GM19099 (cell line): Measurements from ENCODE around the gene RSAD1.

Experiments used
- POLR2A ChIP-seq: IDR thresholded peaks from 3 replicates; pipeline ENCODE4 v1.6.1; 2011; ENCODE audit warnings: low read depth; ENCODE audit not compliant: insufficient read length; ENCODE audit errors: extremely low read depth

RSAD1 gene

DNA sequence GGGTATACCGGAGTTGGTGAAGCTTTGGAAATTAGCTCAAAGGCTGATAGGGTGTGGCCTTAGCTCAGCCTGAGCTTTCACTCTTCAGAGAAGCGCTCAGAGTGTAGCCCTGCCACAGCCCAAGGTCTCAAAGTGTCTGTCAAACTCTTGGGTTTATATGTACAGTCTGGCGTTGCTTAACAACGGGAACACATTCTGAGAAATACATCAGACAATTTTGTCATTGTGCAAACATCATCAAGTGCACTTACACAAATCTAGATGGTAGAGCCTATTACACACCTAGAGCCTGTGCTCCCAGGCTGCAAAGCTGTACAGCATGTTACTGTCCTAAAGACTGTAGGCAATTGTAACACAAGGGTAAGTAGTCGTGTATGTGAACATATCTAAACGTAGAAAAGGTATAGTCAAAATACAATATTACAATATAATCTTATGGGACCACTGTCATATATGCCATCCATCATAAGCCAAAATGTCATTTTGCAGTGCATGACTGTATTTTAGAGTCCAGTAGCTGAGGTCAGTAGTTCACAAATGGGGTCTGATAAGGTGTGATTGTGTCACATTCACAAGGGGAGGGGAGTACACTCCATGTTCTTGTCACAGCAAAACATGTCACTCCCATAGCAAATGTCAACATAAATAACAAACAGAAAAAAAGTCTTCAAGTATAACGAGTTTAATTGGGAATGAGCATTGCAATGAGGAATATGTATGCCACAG lies 30.6 kb upstream of the RSAD1 start:
- TF ChIP-seq POLR2A = no peak

DNA sequence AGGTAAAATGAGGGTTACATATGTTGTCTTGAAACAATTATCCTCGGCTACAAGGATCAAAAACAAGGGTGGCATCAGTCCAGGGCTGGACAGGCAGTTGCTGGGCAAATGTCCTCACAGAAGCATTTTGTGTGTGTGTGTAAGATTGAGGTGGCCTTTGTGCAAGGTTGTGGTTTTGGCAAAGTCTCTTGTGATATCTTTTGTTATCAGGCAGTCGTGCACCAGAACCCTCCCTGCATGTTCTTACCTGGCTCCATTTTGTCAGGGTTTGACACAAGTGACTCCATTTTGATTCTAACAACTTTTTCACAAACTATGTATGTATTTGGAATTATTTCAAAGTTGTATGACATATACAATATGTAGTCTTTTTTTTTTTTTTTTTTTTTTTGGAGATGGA lies 30.0 kb upstream of the RSAD1 start:
- TF ChIP-seq POLR2A = no peak

DNA sequence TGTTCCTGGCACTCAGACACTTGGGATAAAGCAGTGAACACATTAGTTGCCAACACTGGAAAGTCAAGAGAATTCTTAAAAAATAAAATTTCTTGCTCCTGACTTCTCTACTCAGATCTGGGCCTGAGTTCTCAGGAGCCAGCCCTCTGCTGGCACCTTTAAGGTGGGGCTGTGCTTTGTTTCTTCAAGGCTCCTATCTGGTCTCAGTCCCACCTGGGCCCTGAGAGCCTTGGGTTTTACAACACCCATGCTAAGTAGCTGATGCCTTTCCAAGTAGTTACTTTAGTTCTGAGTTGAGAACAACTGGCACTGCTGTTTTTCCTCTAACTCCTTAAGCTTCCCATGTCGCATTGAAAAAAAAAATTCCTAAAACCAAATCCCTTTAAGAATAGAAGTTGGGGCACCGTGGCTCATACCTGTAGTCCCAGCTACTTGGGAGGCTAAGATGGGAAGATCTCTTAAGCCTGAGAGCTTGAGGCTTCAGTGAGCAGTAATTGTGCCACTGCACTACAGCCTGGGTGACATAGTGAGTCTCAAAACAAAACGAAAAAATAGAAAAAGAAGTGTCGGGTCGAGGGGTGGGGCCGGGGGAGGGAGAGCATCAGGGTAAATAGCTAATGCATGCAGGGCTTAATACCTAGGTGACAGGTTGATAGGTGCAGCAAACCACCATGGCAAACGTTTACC lies 26.6 kb upstream of the RSAD1 start:
- no peak for TF ChIP-seq POLR2A

DNA sequence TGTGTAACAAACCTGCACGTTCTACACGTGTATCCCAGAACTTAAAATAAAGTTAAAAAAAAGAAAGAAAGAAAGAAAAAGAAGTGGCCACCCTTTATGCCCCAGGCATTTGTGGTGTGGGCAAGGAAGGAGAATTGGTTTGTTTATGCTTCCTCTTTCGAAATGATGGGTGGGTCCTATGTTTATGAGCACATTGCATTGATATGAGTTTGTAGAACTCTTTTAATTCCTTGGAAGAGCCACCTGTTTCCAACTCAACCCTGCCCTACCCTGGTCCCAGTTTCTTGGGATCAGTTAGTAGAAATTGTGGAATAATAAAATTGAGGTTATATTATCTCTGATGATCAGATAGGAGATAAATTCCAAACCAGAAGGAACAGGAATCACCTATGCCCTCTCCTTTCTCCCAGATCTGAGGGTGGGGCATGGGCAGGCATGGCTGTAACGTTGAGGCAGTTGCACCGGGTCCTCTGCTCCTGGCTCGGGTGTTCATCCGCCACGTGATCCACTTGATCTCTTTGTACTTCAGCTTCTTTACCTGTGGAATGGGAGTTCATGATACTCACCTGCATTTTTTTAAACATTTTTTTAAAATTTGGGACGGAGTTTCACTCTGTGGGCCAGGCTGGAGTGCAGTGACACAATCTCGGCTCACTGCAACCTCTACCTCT lies 25.9 kb upstream of the RSAD1 start:
- TF ChIP-seq POLR2A = no peak

DNA sequence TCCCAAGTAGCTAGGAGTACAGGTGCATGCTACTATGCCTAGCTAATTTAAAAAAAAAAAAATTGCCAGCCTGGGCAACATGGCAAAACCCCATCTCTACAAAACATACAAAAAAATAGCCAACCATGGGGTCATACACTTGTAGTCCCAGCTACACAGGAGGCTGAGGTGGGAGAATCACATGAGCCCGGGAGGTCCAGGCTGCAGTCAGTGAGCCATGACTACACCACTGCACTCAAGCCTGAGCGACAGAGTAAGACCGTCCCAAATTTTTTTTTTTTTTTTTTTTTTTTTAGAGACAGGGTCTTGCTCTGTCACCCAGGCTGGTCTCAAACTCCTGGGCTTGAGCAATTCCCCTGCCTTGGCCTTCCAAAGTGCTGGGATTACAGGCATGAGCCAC lies 24.8 kb upstream of the RSAD1 start:
- no peak for TF ChIP-seq POLR2A

DNA sequence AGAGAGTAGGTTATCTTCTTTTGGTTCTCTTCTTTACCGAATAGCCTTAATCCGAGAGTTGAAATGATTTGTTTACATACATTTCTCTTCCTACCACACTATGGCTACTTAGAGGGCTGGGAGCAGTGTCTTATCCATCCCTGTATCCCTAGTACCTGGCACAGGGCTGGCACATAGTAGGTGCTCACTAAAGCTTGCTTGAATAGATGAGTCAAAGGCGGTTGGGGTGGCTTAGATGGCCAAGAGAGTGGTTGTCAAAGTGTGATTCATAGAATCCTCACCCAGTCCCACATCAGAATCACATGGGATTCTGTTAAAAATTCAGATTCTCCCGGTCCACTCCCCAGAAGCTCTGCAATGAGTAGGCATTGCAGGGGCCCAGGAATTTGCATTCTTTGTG lies 21.0 kb upstream of the RSAD1 start:
- no peak for TF ChIP-seq POLR2A

DNA sequence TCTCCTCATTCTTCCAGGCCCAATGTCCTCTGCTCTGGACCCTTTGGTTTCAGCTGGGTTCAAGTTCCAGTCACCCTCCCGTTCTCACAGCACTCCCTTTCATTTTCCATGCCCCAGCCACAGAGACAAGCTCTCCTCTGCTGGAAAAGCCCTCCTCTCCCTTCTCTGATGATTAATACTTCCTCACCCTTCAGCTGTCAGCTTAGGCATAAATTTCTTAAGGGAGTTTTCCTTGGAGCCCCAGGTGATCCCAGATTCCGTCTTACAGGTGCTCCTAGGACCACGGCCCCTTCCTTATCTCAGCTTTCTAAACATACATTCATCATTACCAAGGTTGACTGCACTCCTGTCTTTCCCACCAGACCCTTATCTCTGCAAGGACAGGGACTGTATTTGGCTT lies 20.4 kb upstream of the RSAD1 start:
- no peak for TF ChIP-seq POLR2A

DNA sequence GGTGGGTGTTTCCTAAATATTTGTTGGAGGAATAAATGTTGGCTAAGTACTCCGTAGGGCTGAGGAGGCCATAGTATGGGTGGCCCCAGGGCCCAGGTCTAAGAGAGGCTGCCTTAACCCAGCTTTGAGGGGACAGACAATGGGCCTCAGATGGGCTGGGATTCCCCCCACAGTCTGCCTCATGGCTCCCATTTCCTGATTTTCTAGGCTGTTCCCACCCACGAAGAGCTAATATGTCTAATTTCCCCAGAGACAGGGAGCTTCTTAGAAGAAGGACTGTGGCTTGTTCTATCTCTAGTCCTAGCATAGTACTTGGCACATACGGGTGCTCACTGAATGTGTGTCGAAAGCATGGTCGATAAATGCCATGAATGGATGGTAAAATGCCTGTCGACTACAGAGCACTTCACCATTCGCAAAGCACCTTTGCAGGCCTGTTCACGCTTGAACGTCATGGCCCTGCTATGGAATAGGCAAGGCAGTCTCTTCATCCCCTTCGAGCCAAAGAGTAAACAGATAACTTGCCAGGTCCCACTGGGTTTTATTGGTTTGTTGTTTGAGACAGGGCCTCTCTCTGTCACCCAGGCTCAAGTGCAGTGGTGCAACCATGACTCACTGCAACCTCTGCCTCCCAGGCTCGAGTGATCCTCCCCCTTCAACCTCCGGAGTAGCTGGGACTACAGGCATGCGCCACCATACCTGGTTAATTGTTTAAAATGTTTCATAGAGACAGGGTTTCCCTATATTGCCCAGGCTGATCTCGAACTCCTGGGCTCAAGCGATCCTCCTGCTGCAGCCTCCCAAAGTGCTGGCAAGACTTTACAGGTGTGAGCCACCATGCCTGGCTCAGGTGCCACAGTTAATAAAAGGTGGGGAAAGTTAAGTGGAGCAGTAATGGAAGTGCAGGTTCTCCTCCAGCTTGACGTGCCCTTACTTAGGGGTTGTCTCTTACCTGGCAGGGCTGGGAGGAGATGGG lies 19.7 kb upstream of the RSAD1 start:
- TF ChIP-seq POLR2A = no peak

DNA sequence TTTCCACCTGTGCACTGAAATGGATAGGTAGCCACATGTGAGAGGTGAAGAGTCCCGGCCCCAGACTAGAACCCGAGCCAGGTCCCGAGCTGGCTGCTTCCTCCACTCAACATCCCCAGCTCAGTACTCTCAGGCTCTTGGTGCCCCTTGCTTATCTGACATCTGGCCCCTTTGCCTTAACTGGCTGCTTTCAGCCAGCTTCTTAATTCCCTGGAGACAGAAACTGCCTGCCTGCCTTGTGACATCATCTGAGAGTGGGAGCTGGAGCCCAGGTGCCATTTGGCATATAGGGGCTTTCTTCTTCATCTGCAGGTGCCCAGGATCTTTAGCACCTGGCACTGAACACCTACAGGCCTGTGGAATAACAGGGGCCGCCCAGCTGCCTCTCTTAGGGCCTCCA lies 18.9 kb upstream of the RSAD1 start:
- no peak for TF ChIP-seq POLR2A

DNA sequence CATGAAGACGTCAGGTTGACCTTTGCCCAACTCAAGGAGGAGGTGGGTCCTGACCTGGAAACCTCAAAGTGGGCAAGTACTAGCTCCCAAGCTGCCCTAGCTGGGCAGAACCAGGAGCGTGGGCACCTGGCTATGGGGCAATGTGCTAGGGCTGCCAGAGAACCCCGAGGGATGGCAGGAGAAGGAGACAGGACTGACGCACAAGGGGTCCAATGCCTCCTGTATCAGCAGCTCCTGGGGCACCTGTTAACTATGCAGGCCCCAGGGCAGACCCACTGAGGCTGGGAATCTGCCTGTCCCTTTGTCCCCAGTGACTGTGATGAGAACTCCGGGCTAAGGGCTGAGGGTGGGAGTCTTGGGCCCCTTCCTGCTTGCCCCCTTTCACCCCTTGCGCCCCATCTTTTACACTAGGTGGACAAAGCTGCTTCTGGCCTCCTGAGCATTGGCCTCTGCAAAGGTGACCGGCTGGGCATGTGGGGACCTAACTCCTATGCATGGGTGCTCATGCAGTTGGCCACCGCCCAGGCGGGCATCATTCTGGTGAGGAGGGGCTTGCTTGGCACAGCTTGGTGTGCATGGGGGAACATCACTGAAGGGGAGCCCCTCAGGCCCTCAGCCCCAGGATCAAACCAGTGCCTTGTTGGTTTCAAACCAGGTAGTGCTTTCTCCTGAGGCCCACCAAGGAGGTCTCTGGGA lies 17.7 kb upstream of the RSAD1 start:
- TF ChIP-seq POLR2A = no peak

DNA sequence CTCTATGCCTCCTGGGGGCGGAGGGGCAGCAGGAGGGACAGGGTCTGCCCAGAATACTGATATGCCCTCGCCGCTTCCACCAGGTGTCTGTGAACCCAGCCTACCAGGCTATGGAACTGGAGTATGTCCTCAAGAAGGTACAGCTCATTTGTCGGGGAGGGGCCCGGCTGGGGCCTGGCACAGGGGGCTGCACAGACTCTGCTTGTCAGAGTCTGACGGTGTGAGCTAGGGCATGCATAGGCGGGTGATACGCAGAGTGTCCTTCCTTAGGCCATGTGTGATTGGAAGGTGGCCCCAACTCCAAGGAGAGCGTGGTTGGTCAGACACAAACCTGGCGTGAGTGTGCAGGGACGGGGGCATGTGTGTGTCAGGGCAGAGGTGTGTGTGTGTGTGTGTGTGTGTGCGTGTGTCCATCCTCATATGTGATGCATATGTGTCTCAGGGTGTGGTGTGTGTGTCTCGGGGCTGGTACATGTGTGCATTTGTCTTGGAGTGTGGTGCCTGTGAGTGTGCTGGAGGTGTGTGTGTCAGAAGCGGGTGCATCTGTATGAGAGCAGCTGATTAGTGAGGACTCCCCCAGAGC lies 17.0 kb upstream of the RSAD1 start:
- TF ChIP-seq POLR2A = no peak

DNA sequence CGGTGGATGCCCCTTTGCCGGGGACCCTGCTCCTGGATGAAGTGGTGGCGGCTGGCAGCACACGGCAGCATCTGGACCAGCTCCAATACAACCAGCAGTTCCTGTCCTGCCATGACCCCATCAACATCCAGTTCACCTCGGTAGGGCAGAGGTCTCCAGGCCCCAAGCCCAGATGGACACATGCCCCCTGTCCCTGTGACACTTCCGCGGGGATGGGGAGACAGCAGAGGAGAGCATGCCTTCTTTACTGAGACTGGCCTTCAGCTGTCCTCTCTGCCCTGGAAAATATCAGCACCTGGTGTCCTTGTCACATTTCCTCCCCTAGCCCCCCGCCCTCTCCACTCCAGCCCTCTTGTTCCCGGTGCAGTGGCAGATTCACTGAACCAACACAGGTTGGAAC lies 16.2 kb upstream of the RSAD1 start:
- no peak for TF ChIP-seq POLR2A

DNA sequence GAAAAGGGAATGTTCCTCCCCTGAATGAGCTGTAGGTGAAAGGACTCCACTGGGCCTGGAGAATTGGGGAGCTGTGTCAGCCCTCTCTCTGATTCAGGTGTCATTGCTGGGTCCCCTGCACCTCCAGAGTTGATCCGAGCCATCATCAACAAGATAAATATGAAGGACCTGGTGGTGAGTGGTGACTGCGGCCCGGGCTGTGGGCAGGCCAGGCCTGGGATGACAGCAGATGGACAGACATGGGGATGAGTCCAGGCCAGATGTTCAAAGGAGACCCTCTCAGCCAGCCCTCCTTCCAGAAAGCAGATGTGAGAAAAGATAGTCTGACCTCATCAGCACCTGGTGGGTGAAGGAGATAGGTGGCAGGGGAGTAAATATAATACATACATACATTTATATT lies 14.5 kb upstream of the RSAD1 start:
- TF ChIP-seq POLR2A = no peak

DNA sequence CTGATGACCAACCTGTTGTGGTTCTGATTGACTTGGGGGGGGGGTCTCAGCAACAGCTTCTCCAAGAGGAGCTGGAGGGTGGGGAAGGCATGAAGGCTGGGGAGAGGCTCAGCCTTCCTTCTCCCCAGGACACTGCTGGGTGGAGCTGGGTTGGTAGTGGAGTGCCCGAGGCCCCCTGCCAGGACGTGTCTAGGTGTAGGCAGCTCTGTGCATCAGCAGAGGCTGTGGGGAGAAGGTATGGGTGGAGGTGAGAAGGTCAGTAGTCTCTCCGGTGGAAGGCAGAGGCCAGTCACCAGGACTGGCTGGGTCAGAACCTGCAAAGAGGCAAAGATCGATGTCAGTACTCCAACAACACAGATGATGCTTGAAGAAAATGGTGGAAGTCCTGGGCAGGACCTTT lies 13.9 kb upstream of the RSAD1 start:
- no peak for TF ChIP-seq POLR2A

DNA sequence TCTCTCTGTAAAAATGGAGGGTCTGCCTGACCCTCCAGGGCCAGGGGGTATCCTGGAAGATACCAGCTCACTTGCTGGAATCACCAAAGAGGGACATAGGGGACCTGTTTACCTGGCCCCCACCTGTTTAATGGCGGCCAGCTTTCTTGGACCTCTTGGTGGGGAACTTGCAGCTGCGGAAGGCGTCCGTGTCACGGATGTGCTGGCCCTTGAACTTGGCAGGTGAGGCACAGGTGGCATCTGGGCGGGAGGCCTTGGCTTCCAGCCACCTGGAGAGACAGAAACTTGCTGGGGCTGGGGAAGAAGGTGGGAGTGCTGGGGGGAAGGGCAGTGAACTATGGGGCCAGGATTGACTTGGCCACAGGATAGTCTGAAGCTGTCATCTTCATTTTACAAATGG lies 13.5 kb upstream of the RSAD1 start:
- TF ChIP-seq POLR2A = no peak

DNA sequence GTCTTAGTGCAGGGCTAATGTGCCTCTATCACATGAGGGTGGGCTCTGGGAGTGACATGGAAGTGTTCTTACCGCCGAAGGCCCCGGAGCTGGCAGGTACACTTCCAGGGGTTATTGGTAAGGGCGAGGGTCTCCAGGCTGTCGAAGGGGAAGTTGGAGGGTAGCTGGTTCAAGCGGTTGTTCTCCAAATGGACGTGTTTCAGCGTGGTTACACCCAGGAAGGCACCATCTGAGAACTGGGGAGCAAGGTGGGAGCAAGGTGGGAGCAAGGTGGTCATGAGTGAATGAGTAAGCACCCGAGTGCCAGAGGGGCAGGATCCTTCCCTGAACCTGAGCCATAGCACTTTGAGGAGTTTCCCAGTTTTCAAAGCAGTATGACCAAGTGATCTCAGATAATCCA lies 13.0 kb upstream of the RSAD1 start:
- no peak for TF ChIP-seq POLR2A
